GM10266 (cell line): ENCODE measurements around the gene IDH1.
"Not testable (repeated sequence)": the region's sequence is repeated elsewhere in the genome, so short reads cannot be mapped to it uniquely, and the experiment has no call there.

Experiments
- DNase-seq: peaks from one replicate; pipeline ENCODE4 v3.0.0; 2012; ENCODE audit errors: extremely low spot score
- CTCF ChIP-seq: IDR thresholded peaks from 2 replicates; pipeline ENCODE4 v1.5.1; 2012; ENCODE audit warnings: mild to moderate bottlenecking, low read depth; ENCODE audit not compliant: control insufficient read depth, insufficient read depth; ENCODE audit errors: missing control alignments

IDH1 gene

GRCh38 chr2:208268156-208268952 lies 13.5 kb upstream of the IDH1 start:
- no peak for DNase-seq
- no peak for TF ChIP-seq CTCF

- not testable (repeated sequence) for DNase-seq
These were observed 12.7 kb upstream of the IDH1 start for GRCh38 chr2:208267526-208267925.

GRCh38 chr2:208266936-208267335 lies 12.1 kb upstream of the IDH1 start:
- no peak for TF ChIP-seq CTCF
- DNase-seq, result no peak

DNA sequence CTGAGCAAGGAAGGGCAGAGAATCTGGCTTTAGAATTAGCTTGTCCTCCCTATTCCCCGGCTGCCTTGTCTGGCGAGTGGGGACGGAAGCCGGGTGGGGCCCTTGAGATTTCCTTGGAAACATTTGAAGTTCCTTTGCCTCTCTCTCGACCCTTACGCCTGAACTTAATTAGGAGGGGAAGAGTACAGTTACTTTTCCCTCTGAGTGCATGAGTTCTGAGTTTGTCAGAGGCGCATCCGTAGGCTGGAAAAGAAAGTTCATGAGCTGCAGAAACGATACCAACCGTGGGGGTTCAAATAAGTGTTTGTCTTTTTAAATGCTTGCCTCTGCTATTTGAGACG lies 11.7 kb upstream of the IDH1 start:
- no peak for DNase-seq
- no peak for TF ChIP-seq CTCF

DNA sequence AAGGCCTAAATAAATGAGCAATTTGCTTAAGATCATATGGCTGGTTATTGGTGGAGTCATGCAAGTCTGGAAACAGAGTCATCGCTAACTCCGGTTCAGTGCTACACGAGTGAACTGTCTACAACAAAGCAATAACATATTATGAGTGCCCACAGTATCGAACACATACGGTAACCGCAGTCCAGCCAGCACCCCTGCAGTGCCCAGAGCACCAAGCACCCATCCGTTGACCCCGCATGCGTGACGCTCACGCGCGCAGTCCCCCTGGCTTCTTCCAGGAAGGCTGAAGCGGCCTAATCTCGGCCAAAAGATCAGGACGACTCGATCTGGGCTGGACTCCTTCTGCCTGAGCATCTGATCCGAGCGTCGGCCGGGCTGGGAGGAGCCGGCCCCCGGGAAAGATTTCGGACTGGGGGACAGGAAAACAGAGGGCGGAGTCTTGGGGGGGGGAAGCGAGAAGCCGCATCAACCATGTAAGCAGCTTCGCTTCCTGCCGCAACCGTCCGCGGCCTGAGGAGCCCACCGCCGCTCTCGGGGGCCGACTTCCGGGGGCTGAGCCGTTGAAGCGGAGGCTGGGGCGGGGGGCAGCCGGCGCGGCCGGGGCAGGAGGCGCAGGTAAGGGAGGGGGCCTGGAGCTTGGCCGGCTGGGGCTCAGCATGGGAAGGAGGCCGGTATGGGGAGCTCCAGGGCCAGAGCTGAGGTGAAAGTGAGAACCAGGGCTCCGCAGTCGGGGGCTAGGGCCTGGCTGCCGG lies 11.1 kb upstream of the IDH1 start, which contains the start of gene PIKFYVE:
Gene PIKFYVE (plus strand): TSS at position 455 of the 752 bp plus-strand sequence. CDS start 5,265 bp downstream, outside the sequence.
- peak; percentile 94 for DNase-seq
- peak; percentile 20 for TF ChIP-seq CTCF

- TF ChIP-seq CTCF, result no peak
- DNase-seq, result peak; percentile 49
These were observed 10.5 kb upstream of the IDH1 start for GRCh38 chr2:208265371-208265800.

DNA sequence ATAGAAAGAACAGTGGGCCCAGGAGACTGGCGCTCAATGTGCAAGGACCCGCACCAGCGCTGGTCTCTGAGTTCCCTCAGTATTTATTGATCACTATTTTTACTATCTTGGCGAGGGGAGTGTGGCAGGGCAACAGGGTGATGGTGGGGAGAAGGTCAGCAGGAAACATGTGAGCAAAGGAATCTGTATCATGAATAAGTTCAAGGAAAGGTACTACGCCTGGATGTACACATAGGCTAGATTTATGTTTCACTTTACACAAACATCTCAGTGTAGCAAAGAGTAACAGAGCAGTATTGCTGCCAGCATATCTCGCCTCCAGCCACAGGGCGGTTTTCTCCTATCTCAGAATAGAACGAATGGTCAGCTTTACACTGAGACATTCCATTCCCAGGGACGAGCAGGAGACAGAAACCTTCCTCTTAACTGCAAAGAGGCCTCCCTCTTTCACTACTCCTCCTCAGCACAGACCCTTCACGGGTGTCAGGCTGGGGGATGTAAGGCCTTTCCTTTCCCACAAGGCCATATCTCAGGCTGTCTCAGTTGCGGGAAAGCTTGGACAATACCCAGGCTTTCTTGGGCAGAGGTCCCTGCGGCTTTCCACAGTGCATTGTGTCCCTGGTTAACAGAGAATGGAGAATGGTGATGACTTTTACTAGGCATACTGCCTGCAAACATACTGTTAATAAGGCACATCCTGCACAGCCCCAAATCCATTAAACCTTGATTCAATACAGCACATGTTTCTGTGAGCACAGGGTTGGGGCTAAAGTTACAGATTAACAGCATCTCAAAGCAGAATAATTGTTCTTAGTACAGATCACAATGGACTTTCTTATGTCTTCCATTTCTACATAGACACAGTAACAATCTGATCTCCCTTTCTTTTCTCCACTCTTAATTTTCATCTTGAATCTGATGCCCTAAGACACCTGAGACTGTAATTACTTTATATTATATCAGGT lies 2.3 kb upstream of the IDH1 start:
- DNase-seq, result not testable (repeated sequence)
